HepG2 (cell line): ENCODE results near the gene SMIM13. TPM values are rescaled to one million over a fixed set of nuclear protein-coding genes. Genes with fewer than 3 reads are reported as not detected.
A peak's percentile ranks its signal among the peaks of the same experiment; 100 is the strongest.

ENCODE experiments used
- CHD2 ChIP-seq: IDR thresholded peaks from 2 replicates; pipeline ENCODE4 v1.6.1; 2011; ENCODE audit warnings: low read depth, low read length, improper control_type of control experiment
- ELF1 ChIP-seq: sonication (generic); formaldehyde crosslinking; IDR thresholded peaks from 2 replicates; pipeline ENCODE4 v1.4.0; 2020; ENCODE audit warnings: missing genetic modification reagents
- MAFF ChIP-seq: IDR thresholded peaks from 2 replicates; pipeline ENCODE4 v1.6.1; 2011; ENCODE audit warnings: low read depth, low read length, improper control_type of control experiment
- MBNL3 ChIP-seq: fragments of 250-450 bp; sonication (Bioruptor Pico); conservative IDR thresholded peaks from 2 replicates; pipeline ENCODE4 v1.8.0; 2022; ENCODE audit warnings: mild to moderate bottlenecking, inconsistent platforms
- MLXIP ChIP-seq: sonication (generic); formaldehyde crosslinking; IDR thresholded peaks from 2 replicates; pipeline ENCODE4 v1.9.0; 2021; ENCODE audit warnings: missing genetic modification reagents, borderline replicate concordance
- NCOA5 ChIP-seq: sonication (generic); formaldehyde crosslinking; IDR thresholded peaks from 2 replicates; pipeline ENCODE4 v1.4.0; 2020; ENCODE audit warnings: missing genetic modification reagents
- NR0B2 ChIP-seq: sonication (generic); formaldehyde crosslinking; IDR thresholded peaks from 2 replicates; pipeline ENCODE4 v1.4.0; 2020; ENCODE audit warnings: mild to moderate bottlenecking, missing genetic modification reagents
- SSRP1 ChIP-seq: IDR thresholded peaks from 2 replicates; pipeline ENCODE4 v1.6.1; 2016; ENCODE audit warnings: control low read depth
- STAT5B ChIP-seq: sonication (generic); formaldehyde crosslinking; IDR thresholded peaks from 2 replicates; pipeline ENCODE4 v1.4.0; 2020; ENCODE audit warnings: missing genetic modification reagents
- STAT6 ChIP-seq: sonication (generic); formaldehyde crosslinking; IDR thresholded peaks from 2 replicates; pipeline ENCODE4 v1.4.0; 2020; ENCODE audit warnings: missing genetic modification reagents, mild to moderate bottlenecking, borderline replicate concordance
- TAF15 ChIP-seq: fragments of 200-400 bp; formaldehyde crosslinking; IDR thresholded peaks from one replicate; pipeline ENCODE4 v1.6.1; 2018; ENCODE audit warnings: mild to moderate bottlenecking, low read depth, low read length; ENCODE audit not compliant: poor library complexity, severe bottlenecking
- UBTF ChIP-seq: sonication (generic); formaldehyde crosslinking; IDR thresholded peaks from 2 replicates; pipeline ENCODE4 v1.4.0; 2020; ENCODE audit warnings: mild to moderate bottlenecking, missing genetic modification reagents
- ZC3H13 ChIP-seq: sonication (generic); formaldehyde crosslinking; IDR thresholded peaks from 2 replicates; pipeline ENCODE4 v1.8.1; 2023; ENCODE audit warnings: mild to moderate bottlenecking, missing genetic modification reagents, moderate library complexity
- ZFYVE20 ChIP-seq: sonication (generic); formaldehyde crosslinking; IDR thresholded peaks from 2 replicates; pipeline ENCODE4 v1.8.0; 2023; ENCODE audit warnings: low read depth, mild to moderate bottlenecking, moderate library complexity, missing genetic modification reagents, borderline replicate concordance
- ZNF17 ChIP-seq: sonication (generic); formaldehyde crosslinking; IDR thresholded peaks from 2 replicates; pipeline ENCODE4 v1.5.0; 2020; ENCODE audit warnings: mild to moderate bottlenecking, missing genetic modification reagents
- ZNF275 ChIP-seq: sonication (generic); formaldehyde crosslinking; IDR thresholded peaks from 2 replicates; pipeline ENCODE4 v1.8.0; 2022; ENCODE audit warnings: missing genetic modification reagents, mild to moderate bottlenecking, inconsistent platforms, borderline replicate concordance
- ZNF431 ChIP-seq: sonication (generic); formaldehyde crosslinking; IDR thresholded peaks from 2 replicates; pipeline ENCODE4 v1.9.0; 2022; ENCODE audit warnings: missing genetic modification reagents, low read depth, mild to moderate bottlenecking, borderline replicate concordance
- ZNF558 ChIP-seq: sonication (generic); formaldehyde crosslinking; IDR thresholded peaks from 2 replicates; pipeline ENCODE4 v1.9.0; 2022; ENCODE audit warnings: mild to moderate bottlenecking, missing genetic modification reagents, borderline replicate concordance
- ZNF777 ChIP-seq: sonication (generic); formaldehyde crosslinking; IDR thresholded peaks from 2 replicates; pipeline ENCODE4 v1.4.0; 2020; ENCODE audit warnings: missing genetic modification reagents
- polyA plus RNA-seq, 8 experiments: library from polyadenylated mRNA; depleted of rRNA in 3 of 8; stranded (reverse) in 7 of 8; unstranded in 1 of 8; fragments of >200 nt; fragmentation: Illumina TruSeq in 4 of 8; extraction: Trizol in 4 of 8; gene quantifications; 2 replicates each; pipeline versions ENCODE4 v1.2.1 to v1.2.3, GENCODE V29; 2011 to 2016; ENCODE audit warnings: low read depth in 4 of 8, missing spikeins in 1 of 8, mixed read lengths in 1 of 8; ENCODE audit not compliant: insufficient read depth in 1 of 8
- total RNA-seq, 5 experiments: library from RNA; depleted of rRNA; stranded (reverse); fragments of >200 nt; fragmentation: Illumina TruSeq; extraction: Trizol; gene quantifications; 2 replicates each; pipeline ENCODE4 v1.2.3, GENCODE V29; 2016; ENCODE audit warnings: low read depth in 1 of 5

The SMIM13 gene
- total and polyA plus RNA-seq, 2 of the 13 experiments (the other 11 are each of a cell fraction or from before 2014, with no cell fraction given): 2.7 to 10.2 TPM

GRCh38 chr6:11093626-11094410, at the start of gene SMIM13 (continued):
- peak; percentile 66; the same call in 1 of the 2 replicates for TF ChIP-seq STAT6 (CRISPR knock-in tag)
- no peak for TF ChIP-seq MLXIP (CRISPR knock-in tag)
- peak; percentile 91; the same call in 1 of the 2 replicates for TF ChIP-seq ZNF275
- TF ChIP-seq SSRP1: no peak
- peak; percentile 74 for TF ChIP-seq ELF1
- TF ChIP-seq ZNF17 (CRISPR knock-in tag): no peak
- TF ChIP-seq TAF15: peak; percentile 83
- peak; percentile 57 for TF ChIP-seq ZC3H13
- peak; percentile 6; the same call in 1 of the 2 replicates for TF ChIP-seq MAFF
- no peak for TF ChIP-seq MBNL3 (CRISPR knock-in tag)
- no peak; the same call in 1 of the 2 replicates for TF ChIP-seq ZNF431 (CRISPR knock-in tag)
- no peak for TF ChIP-seq ZFYVE20 (CRISPR knock-in tag)
- no peak; the same call in 1 of the 2 replicates for TF ChIP-seq ZNF777 (CRISPR knock-in tag)
- TF ChIP-seq ZNF558 (CRISPR knock-in tag): peak; percentile 99
- peak; percentile 82; the same call in 1 of the 2 replicates for TF ChIP-seq NR0B2 (CRISPR knock-in tag)
- peak; percentile 76 for TF ChIP-seq CHD2
- TF ChIP-seq NCOA5: no peak
- peak; percentile 98 for TF ChIP-seq UBTF
- peak; percentile 85 for TF ChIP-seq STAT5B (CRISPR knock-in tag)
